Gastroesophageal sphincter (tissue), 3 donors: ENCODE data around the gene GPR137.

Experiments
- CTCF ChIP-seq, 4 experiments: fragments of 200-600 bp in 2 of 4; fragments of 450-650 bp in 2 of 4; sonication (generic) in 1 of 4; IDR thresholded peaks; one replicate each; pipeline ENCODE4 v1.5.1; 2017 to 2019; ENCODE audit warnings: antibody characterized with exemption in 4 of 4, mild to moderate bottlenecking in 2 of 4, moderate library complexity in 2 of 4
- EP300 ChIP-seq: sonication (generic); formaldehyde crosslinking; IDR thresholded peaks from one replicate; pipeline ENCODE4 v1.6.1; 2017; ENCODE audit warnings: antibody characterized with exemption, mild to moderate bottlenecking
- POLR2AphosphoS5 ChIP-seq: sonication (generic); formaldehyde crosslinking; IDR thresholded peaks from one replicate; pipeline ENCODE4 v1.6.1; 2017; ENCODE audit warnings: antibody characterized with exemption

DNA sequence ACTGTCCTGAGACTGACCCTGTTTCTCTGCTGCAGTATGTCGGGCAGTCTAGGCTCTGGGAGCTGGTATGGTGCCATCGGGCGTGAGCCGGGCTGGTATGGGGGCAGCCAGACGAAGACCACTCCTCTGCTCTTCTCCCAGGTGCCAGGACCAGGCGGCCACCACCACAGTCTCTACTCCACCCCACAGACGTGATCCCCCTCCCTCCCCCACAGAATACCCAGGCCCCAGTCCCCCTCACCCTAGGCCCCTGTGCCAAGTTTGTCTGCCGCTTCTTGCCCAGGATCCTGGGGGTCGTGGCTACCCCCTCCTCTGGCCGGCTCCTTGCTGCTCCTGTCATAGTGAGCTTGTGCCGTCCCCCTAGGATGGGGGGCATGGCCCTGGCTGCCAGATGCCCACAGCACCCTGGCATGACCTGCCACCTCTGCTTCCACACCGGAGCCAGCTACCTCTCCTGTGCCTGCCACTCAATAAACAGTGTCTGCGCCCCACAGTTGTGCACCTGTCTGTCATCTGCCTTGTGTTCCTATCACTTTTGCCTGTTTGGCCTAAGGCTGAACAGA lies 3.4 kb downstream of the GPR137 start:
- TF ChIP-seq POLR2AphosphoS5, result no peak
- TF ChIP-seq CTCF (IDR thresholded peaks at IDR 0.05), result no peak
- TF ChIP-seq EP300, result no peak
